Ramos (cell line): ENCODE measurements around the gene ZNF41.
"Not testable (repeated sequence)": the region's sequence is repeated elsewhere in the genome, so short reads cannot be mapped to it uniquely, and the experiment has no call there.

Source experiments
- in situ Hi-C: fragments of 300-500 bp; cut with MboI; formaldehyde crosslinking; loops from one replicate; pipeline ENCODE4 v1.14.3; 2022; ENCODE audit warnings: low sequenced_read_pairs; ENCODE audit not compliant: unreplicated experiment

Gene ZNF41

DNA sequence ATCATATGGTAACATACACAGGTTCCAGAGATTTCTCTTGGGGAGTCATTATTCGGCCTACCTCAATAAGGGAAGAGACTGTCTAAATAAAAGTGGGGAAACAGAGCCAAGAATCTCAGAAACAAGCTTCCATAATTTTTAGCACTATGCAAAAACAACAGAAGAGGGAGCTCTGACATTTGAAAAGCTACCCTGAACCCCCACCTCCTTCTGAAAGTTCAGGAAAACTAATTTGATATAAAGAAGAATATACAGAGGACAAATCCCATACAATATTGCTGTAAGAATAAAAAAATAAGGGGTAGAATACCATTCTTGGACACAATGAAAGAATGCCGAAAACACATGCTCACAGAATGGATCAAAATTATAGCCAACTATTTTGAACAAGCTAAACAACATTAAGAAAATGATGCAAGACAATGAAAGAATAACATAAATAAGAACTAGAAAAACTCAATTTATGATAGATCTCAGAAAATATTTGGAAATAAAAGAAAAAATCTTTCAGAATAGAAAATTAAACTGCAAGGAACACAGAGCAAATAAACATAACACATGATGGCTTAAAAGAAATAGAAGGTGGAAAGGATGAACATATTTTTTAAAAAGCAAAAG is 14.4 kb upstream of the ZNF41 start:
- in situ Hi-C loops, result no loop called here

DNA sequence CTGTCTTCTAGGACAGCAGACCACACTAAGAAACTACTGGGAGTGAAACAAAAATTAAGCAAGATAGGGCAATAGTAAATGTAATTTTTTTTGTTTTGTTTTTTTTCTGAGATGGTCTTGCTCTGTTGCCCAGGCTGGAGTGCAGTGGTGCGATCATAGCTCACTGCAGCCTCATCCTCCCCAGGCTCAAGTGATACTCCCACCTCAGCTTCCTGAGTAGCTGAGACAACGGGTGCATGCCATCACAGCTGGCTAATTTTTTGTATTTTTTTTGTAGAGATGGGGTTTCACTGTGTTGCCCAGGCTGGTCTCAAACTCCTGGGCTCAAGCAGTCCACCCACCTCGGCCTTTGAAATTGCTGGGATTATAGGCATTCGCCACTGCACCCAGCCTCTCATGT is 9.1 kb upstream of the ZNF41 start:
- in situ Hi-C loops, result not testable (repeated sequence)

- in situ Hi-C loops, result no loop called here
These were observed 6.7 kb upstream of the ZNF41 start for GRCh38 chrX:47489507-47490275.

DNA sequence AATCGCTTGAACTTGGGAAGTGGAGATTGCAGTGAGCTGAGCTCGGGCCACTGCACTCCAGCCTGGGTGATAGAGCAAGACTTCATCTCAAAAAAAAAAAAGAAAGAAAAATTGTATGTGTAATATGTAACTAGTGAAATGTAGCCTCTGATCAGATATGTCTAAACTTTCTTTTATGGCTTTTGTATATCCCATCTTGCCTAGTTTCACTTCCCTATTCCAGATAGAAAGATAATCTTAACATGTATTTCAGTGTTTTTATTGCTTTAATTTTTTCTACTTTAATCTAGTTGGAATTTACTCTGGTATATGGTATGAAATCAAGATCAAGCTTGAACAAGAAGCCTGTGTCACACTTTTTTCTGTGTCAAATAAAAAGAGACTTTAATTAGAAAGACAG is 1.9 kb upstream of the ZNF41 start:
- in situ Hi-C loops, result no loop called here

DNA sequence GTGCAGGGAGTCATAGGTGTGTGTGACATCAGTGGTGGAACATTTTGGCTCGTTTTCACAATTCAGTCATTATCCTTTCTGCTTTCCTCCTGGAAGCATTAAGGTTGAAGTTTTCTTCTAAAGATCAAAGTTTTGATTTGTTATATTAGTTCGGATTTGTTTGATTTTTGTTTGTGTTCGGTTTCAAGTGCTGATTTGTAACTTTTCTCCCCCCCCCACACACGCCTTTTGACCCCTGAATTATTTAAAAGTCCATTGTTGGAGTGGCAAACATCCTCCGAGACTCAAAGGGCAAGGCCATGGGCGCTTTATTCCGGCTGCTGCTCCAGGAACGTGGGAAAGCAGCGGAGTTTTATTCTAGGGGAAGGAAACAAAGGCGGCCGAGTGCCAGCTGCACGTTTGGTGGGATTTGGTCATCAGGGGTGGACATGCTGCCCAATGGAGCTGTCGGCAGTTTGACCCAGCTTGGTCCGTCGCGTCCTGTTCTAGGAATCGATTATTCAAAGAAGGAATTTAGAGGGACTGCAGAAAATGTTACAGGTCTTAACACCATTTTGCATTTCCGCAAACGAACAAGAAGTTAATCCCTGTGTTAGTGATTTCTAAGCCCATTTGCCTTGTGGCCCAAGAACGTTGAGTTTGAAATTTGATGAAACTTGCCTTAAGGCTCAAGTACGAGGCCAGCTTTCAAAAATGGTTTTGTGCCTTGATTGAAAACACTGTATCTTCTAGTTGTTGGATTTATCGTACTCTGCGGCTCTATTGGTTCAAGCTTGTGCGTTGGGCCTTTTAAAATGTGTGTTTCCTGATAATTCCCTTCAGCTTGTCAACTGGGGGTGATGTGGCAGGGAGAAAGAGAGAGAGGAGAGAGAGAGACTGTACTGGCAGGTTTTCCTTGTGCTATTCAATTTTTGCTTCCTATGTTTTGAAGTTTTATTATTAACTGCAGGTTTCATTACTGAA is 565 bp upstream of the ZNF41 start:
- in situ Hi-C loops, result no loop called here

- in situ Hi-C loops, result no loop called here
These were observed 934 bp downstream of the ZNF41 start for GRCh38 chrX:47482065-47482511.

- in situ Hi-C loops, result no loop called here
These were observed 1.9 kb downstream of the ZNF41 start for GRCh38 chrX:47481160-47481559.

DNA sequence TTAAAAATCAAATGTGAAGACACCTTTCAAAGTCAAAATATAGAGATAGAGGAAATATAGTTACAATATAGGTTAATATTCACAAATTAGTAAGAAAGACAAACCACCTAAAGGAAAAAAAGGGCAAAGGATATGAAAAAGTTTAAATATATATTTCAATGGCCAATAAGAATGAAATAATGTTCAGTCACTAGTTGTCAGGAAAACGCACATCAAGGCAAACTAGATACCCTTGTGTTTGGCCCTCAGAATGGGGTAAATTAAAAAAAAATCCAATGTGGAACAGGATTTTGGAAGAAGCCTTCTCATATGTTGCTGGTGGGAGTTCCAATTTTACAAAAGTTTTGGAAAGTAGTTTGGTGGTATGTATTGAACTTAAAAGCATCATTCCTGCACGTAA is 2.4 kb downstream of the ZNF41 start:
- in situ Hi-C loops, result no loop called here

DNA sequence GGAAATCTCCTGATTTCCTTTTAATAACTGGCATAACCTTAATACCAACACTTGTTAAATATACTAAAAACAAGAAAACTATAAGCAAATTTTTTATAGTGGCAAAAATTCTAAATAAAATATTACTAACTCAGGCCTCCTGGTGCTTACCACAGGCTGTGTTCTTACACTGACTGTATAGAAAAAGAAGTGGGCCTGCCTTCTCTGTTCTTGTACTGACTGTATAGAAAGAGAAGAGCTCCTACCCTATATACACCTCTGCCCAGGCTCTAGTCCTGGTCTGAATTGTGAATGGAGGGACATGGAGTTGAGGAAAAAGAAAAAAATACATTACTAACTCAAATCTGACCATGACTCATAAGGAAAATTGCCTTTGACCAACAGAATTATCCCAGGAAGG is 7.5 kb downstream of the ZNF41 start:
- in situ Hi-C loops, result no loop called here

DNA sequence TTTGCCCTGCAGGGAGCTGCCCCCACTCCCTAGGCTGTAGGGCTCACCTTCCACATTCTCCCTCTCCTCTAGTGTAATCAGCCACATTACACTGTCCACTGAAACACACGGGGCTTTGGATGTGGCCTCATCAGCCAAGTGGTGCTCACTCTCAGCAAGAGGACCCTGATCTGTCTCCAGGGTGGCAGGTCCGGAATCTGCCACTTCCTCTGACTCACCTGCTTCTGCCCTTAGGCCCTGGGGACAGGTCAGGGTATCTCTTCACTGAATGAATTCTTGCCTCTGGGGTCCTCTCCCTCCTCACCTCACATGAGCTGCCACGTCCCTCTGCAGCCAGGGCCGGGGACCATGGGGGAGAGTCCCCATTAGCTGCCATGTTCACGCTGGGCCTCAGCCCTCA is 15.9 kb downstream of the ZNF41 start:
- in situ Hi-C loops, result no loop called here

- in situ Hi-C loops, result no loop called here
These were observed 22.5 kb downstream of the ZNF41 start for GRCh38 chrX:47460561-47460960.

DNA sequence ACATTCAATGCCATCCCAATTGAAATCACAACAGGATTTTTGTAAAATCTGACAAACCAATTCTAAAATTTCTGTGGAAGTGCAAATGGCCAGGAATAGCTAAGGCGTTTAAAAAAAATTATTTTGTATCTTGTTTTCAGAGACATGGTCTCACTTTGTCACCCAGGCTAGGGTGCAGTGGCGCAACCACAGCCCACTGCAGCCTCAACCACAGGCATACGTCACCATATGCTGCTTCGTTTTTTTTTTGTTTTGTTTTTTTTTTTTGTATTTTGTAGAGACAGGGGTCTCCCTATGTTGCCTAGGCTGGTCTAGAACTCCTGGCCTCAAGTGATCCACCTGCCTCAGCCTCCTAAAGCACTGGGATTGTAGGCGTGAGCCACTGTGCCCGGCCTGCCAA is 24.5 kb downstream of the ZNF41 start:
- in situ Hi-C loops, result no loop called here

DNA sequence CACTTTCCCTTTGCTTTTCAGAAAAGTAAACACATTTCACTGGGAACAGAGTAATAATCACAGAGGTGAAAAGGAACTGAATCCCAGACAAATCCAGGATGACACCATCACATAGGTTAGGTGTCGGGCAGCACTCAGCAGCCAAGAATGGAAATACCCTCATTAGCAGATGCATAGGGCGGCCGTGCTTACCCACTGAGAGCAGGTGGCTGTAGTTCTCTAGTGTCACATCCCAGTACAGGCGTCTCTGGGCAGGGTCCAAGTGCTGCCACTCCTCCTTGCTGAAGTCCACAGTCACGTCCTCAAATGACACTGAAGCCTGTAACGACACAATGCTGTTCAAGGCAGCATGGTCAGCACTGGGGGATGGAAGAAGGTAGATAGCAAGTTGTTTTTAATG is 26.9 kb downstream of the ZNF41 start:
- in situ Hi-C loops, result no loop called here

DNA sequence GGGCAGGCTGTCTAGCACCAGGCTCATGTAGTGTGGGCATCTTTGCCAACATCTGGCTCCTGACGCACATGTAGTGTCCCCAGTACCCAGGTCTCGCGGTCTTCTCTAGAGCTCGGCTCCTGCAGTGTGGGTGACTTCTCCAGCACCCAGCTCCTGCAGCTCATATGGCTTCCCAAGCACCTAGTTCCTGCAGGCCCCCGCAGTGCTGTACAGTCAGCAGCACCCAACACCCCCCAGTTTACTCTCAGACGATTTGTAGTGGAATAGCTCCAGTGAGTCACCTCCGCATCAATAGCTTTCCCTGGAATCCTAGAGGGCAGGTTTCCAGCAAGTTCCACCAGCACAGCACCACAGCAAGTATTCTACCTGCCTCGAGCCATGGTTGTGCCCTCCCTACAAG is 30.9 kb downstream of the ZNF41 start:
- in situ Hi-C loops, result no loop called here

DNA sequence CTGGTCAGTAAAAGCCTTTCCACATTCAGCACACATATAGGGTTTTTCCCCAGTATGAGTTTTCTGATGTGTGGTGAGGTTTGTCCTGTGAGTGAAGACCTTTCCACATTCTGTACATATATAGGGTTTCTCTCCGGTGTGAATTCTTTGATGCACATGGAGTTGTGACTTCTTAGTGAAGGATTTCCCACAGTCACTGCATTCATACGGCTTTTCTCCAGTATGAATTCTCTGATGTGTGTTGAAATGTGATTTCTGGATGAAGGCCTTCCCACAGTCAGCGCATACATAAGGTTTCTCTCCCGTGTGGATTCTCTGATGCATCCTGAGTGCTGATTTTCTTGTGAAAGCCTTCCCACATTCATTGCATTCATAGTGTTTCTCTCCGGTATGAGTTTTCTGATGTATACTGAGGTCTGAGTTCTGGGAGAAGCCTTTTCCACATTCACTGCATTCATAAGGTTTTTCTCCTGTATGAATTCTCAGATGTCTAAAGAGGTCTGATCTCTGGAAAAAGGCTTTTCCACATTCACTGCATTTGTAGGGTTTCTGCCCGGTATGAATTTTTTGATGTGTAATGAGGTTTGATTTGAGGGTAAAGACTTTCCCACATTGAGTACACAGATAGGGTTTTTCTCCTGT is 34.7 kb downstream of the ZNF41 start:
- in situ Hi-C loops, result no loop called here

- in situ Hi-C loops, result no loop called here
These were observed 35.4 kb downstream of the ZNF41 start for GRCh38 chrX:47447607-47448006.

DNA sequence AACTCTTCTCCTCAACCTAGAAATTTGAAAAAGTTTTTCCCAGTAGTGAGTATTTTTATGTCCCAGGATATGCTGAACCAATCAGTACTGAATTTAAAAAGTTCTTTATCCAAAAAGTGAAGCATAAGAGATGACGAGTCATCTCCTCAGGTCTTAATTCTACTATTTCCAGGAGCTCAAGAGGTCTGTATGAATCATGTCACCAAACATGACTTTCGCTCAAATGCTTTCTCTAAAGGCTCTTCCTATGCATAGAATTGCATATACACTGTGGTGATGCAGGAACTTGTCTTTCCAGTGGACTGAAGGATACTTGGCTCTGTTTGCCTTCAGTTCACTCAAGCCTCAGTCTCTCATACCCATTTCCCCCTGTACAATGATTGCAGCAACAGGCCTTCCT is 36.1 kb downstream of the ZNF41 start:
- in situ Hi-C loops, result no loop called here

GRCh38 chrX:47446431-47446830 is 36.6 kb downstream of the ZNF41 start:
- in situ Hi-C loops, result no loop called here

DNA sequence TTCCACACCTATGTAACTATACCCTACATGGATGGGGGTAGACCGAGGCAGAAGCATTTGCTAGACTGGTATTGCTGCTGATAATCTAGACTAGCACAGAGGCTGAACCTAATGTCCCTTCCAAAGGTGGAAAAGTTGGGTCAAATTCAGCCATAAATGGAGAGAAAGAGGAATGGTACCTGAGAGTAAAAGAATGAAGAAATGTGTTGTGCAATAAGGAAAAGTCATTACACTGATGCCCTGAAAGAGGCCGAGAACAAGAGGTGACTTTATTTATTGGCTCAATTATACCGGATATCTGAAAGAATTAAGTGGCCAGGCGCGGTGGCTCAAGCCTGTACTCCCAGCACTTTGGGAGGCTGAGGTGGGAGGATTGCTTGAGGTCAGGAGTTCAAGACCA is 52.1 kb downstream of the ZNF41 start:
- in situ Hi-C loops, result no loop called here

- in situ Hi-C loops, result no loop called here
These were observed 60.6 kb downstream of the ZNF41 start for GRCh38 chrX:47422444-47422843.
